ENCODE measurements around the gene SUMO3.

The SUMO3 gene

DNA sequence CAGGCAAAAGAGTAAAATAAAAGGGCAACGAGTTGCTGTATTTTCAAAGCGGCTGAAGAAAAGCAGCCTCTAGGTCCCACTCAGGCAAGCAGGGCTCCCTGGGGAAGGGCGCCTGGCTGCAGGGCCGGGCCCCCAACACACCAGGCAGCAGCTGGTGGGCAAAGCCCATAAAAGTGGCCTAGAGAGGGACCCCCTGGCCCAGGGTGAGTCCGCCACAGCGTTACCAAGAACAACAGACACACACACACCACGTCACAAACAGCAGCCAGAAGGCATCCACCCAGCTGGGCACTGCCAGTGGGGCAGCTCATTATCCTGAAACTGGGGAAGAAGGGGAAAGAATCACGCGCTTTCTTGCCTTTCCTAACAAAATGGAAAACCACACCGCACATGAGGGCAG, 4.7 kb downstream of the SUMO3 start:
- Histone ChIP-seq H3K9ac (ENCODE audit: low read length) (no peak overlapping the region), H3K4me2 (ENCODE audit: low read depth, low read length) (no peak overlapping the region), H3K36me3 (replicated peaks; ENCODE audit: insufficient read depth, low read length) (no peaks in the 10 kb centered on the region; the same call in 1 of the 2 replicates), H3K27me3 (replicated peaks; ENCODE audit: insufficient read depth, low read length) (no peaks in the 10 kb centered on the region), H3K9me2 (replicated peaks; ENCODE audit: insufficient read depth, low read length) (no peaks in the 10 kb centered on the region), H3K4me1 (ENCODE audit: low read length) (no peaks in the 10 kb centered on the region), H3K4me3 (ENCODE audit: low read length) (no peak overlapping the region), H3K27ac (ENCODE audit: low read length) (no peak overlapping the region), H3K79me2 (ENCODE audit: low read length) (peaks cover 82% of the 10 kb centered on the region), H4K20me1 (ENCODE audit: insufficient read depth, low read length) (peaks cover 26% of the 10 kb centered on the region), H2AFZ (ENCODE audit: low read length) (no peak overlapping the region), H3K9me3 (replicated peaks; ENCODE audit: insufficient read depth, low read length) (no peaks in the 10 kb centered on the region), H3F3A (ENCODE audit: insufficient read depth, low read length) (no peaks in the 10 kb centered on the region)
- TF ChIP-seq, protein P1, sequence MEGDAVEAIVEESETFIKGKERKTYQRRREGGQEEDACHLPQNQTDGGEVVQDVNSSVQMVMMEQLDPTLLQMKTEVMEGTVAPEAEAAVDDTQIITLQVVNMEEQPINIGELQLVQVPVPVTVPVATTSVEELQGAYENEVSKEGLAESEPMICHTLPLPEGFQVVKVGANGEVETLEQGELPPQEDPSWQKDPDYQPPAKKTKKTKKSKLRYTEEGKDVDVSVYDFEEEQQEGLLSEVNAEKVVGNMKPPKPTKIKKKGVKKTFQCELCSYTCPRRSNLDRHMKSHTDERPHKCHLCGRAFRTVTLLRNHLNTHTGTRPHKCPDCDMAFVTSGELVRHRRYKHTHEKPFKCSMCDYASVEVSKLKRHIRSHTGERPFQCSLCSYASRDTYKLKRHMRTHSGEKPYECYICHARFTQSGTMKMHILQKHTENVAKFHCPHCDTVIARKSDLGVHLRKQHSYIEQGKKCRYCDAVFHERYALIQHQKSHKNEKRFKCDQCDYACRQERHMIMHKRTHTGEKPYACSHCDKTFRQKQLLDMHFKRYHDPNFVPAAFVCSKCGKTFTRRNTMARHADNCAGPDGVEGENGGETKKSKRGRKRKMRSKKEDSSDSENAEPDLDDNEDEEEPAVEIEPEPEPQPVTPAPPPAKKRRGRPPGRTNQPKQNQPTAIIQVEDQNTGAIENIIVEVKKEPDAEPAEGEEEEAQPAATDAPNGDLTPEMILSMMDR (IDR thresholded peaks at IDR 0.05; ENCODE audit: low read length), result no peak
- TF ChIP-seq EZH2 (optimal IDR thresholded peaks at IDR 0.05; ENCODE audit: low read depth, low read length), result no peak
- no peak for TF ChIP-seq EZH2phosphoT487 (IDR thresholded peaks at IDR 0.05; ENCODE audit: low read length)
- DNase-seq, result no peak

DNA sequence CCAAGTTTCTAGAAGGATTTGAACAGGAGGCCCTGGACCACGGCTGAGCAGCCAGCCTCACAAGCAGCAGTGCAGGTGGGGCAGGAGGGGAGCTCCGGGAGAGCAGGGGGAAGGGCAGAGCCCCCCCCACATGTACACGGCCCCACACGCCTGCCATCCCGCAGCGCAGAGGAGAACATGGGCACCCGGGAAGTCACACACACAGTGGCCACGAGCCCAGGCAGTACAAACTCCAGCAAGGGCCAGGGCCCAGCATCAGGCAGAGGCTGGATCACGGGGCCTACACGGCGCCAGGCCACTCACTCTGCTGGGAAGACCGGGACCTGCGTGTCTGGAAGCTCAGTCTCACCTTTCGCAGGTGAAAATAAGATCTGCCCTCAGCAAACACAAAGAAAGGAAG, 5.2 kb downstream of the SUMO3 start:
- H2AFZ ChIP-seq (ENCODE audit: low read length), result no peak overlapping the region
- no peak overlapping the region for H3K9ac ChIP-seq (ENCODE audit: low read length)
- H4K20me1 ChIP-seq (ENCODE audit: insufficient read depth, low read length), result peaks cover 26% of the 10 kb centered on the region
- no peaks in the 10 kb centered on the region for H3K27me3 ChIP-seq (replicated peaks; ENCODE audit: insufficient read depth, low read length)
- H3K9me3 ChIP-seq (replicated peaks; ENCODE audit: insufficient read depth, low read length), result no peaks in the 10 kb centered on the region
- TF ChIP-seq EZH2phosphoT487 (IDR thresholded peaks at IDR 0.05; ENCODE audit: low read length) (no peak), EZH2 (optimal IDR thresholded peaks at IDR 0.05; ENCODE audit: low read depth, low read length) (no peak)
- TF ChIP-seq, protein P1 (IDR thresholded peaks at IDR 0.05; ENCODE audit: low read length), result no peak
- no peak for DNase-seq
- peaks cover 82% of the 10 kb centered on the region for H3K79me2 ChIP-seq (ENCODE audit: low read length)
- H3K36me3 ChIP-seq (replicated peaks; ENCODE audit: insufficient read depth, low read length), result no peaks in the 10 kb centered on the region; the same call in 1 of the 2 replicates
- H3K4me2 ChIP-seq (ENCODE audit: low read depth, low read length), result no peak overlapping the region
- H3K9me2 ChIP-seq (replicated peaks; ENCODE audit: insufficient read depth, low read length), result no peaks in the 10 kb centered on the region
- H3K4me1 ChIP-seq (ENCODE audit: low read length), result no peaks in the 10 kb centered on the region
- no peak overlapping the region for H3K4me3 ChIP-seq (ENCODE audit: low read length)
- no peaks in the 10 kb centered on the region for H3F3A ChIP-seq (ENCODE audit: insufficient read depth, low read length)
- no peak overlapping the region for H3K27ac ChIP-seq (ENCODE audit: low read length)

DNA sequence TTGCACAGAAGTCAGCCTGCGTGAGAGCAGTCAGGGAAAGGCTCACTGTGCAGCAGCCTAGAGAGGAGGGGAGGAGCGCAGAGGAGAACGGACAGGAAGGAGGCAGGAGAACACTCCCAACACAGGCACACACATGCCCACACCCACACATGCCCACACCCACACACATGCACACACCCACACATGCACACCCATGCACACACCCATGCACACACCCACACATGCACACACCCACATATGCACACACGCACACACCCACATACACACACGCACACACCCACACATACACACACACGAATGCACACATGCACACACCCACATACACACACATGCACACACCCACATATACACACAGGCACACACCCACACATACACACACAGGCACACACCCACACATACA, 7.1 kb downstream of the SUMO3 start:
- H3K9me3 ChIP-seq (replicated peaks; ENCODE audit: insufficient read depth, low read length), result no peaks in the 10 kb centered on the region
- peaks cover 5% of the 10 kb centered on the region; the same call in 1 of the 2 replicates for H3K36me3 ChIP-seq (replicated peaks; ENCODE audit: insufficient read depth, low read length)
- H3K4me1 ChIP-seq (ENCODE audit: low read length), result no peaks in the 10 kb centered on the region
- no peak overlapping the region for H3K4me3 ChIP-seq (ENCODE audit: low read length)
- H3K79me2 ChIP-seq (ENCODE audit: low read length), result peaks cover 65% of the 10 kb centered on the region
- no peak overlapping the region for H3K27ac ChIP-seq (ENCODE audit: low read length)
- no peak for TF ChIP-seq EZH2phosphoT487 (IDR thresholded peaks at IDR 0.05; ENCODE audit: low read length)
- no peak for TF ChIP-seq EZH2 (optimal IDR thresholded peaks at IDR 0.05; ENCODE audit: low read depth, low read length)
- TF ChIP-seq, protein P1 (IDR thresholded peaks at IDR 0.05; ENCODE audit: low read length), result no peak
- H3K9ac ChIP-seq (ENCODE audit: low read length), result no peak overlapping the region
- no peak overlapping the region for H3K4me2 ChIP-seq (ENCODE audit: low read depth, low read length)
- H3F3A ChIP-seq (ENCODE audit: insufficient read depth, low read length), result no peaks in the 10 kb centered on the region
- peaks cover 21% of the 10 kb centered on the region for H4K20me1 ChIP-seq (ENCODE audit: insufficient read depth, low read length)
- no peak for DNase-seq
- H3K27me3 ChIP-seq (replicated peaks; ENCODE audit: insufficient read depth, low read length), result no peaks in the 10 kb centered on the region
- H2AFZ ChIP-seq (ENCODE audit: low read length), result no peak overlapping the region
- H3K9me2 ChIP-seq (replicated peaks; ENCODE audit: insufficient read depth, low read length), result no peaks in the 10 kb centered on the region

Data from MM.1S (cell line).